Peyer's patch (tissue), 4 donors: ENCODE measurements around the gene HSPH1. TPM values are rescaled to one million over a fixed set of nuclear protein-coding genes. Genes with fewer than 3 reads are reported as not detected.

Experiments
- DNase-seq, 3 donors: peaks; one replicate each; pipeline ENCODE4 v3.0.0-alpha.2; 2017 to 2019
- H3K27ac ChIP-seq, 4 donors: fragments of 200-600 bp; sonication (generic); one replicate each; pipeline ENCODE4 v1.5.1; 2016 to 2019
- H3K27me3 ChIP-seq, 2 donors: fragments of 200-600 bp; sonication (generic); one replicate each; pipeline ENCODE4 v1.5.1; 2019
- H3K36me3 ChIP-seq, 3 donors: fragments of 200-600 bp; sonication (generic); one replicate each; pipeline ENCODE4 v1.5.1; 2016 to 2019
- H3K4me1 ChIP-seq, 4 donors: fragments of 200-600 bp; sonication (generic); one replicate each; pipeline ENCODE4 v1.5.1; 2016 to 2019
- H3K4me3 ChIP-seq, 4 donors: fragments of 200-600 bp; sonication (generic); 1 replicate in 3 of 4; 2 replicates in 1 of 4; pipeline ENCODE4 v1.5.1; 2016 to 2019; ENCODE audit warnings: mild to moderate bottlenecking in 1 of 4
- H3K9me3 ChIP-seq, 4 donors: fragments of 200-600 bp; sonication (generic); one replicate each; pipeline ENCODE4 v1.5.1; 2016 to 2019; ENCODE audit warnings: mild to moderate bottlenecking in 1 of 4
- CTCF ChIP-seq, 6 experiments: fragments of 450-650 bp in 4 of 6; fragments of 200-600 bp in 2 of 6; sonication (generic) in 1 of 6; IDR thresholded peaks; one replicate each; pipeline ENCODE4 v1.5.1; 2017 to 2019; ENCODE audit warnings: antibody characterized with exemption in 6 of 6, mild to moderate bottlenecking in 3 of 6, moderate library complexity in 1 of 6
- POLR2A ChIP-seq, 2 donors: fragments of 450-650 bp; IDR thresholded peaks; one replicate each; pipeline ENCODE4 v1.5.1; 2017; ENCODE audit warnings: antibody characterized with exemption in 2 of 2, mild to moderate bottlenecking in 2 of 2, moderate library complexity in 2 of 2
- total RNA-seq, 4 donors: library from RNA; depleted of rRNA; stranded (reverse); fragments of >200 nt; gene quantifications; one replicate each; pipeline ENCODE4 v1.1.0, GENCODE V29; 2016

HSPH1 gene
- total RNA-seq, 4 donors from 2014 or later: 16.9 to 66.8 (median 27.5) TPM

DNA sequence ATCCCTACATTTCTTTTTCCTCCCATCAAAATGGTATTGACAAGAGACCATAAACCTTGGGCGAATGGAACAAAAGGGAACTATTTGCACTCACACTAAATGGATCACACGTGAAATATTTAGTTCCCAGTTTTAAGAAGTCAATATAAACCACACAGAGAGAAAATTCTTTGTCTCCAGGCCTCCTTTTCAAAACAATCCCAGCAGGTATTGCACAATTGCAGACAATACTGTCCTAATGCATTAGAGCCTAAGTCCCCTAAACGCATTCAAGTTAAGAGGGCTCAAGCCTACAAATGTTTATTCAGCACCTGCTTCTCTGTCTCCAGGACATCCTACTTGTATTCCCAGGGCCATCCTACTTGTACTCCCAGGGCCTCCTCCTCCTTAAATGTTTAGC lies 36.8 kb upstream of the HSPH1 start:
- TF ChIP-seq POLR2A (IDR thresholded peaks at IDR 0.05) (no peak), CTCF (IDR thresholded peaks at IDR 0.05) (no peak)
- Histone ChIP-seq H3K4me3 (no peak overlapping the region), H3K36me3 (no peaks in the 10 kb centered on the region), H3K4me1 (peaks cover 0 to 7% (median 3%) of the 10 kb centered on the region in 4 donors), H3K27me3 (no peaks in the 10 kb centered on the region), H3K9me3 (no peaks in the 10 kb centered on the region), H3K27ac (no peak overlapping the region)
- DNase-seq: no peak

- Histone ChIP-seq H3K9me3 (no peaks in the 10 kb centered on the region), H3K27me3 (no peaks in the 10 kb centered on the region), H3K4me1 (peaks cover 0 to 7% (median 3%) of the 10 kb centered on the region in 4 donors), H3K36me3 (no peaks in the 10 kb centered on the region), H3K27ac (no peak overlapping the region), H3K4me3 (no peak overlapping the region)
- no peak for DNase-seq
- no peak for TF ChIP-seq POLR2A (IDR thresholded peaks at IDR 0.05)
- no peak for TF ChIP-seq CTCF (IDR thresholded peaks at IDR 0.05)
Measured at GRCh38 chr13:31196992-31197391, 35.3 kb upstream of the HSPH1 start.

- H3K9me3 ChIP-seq: no peaks in the 10 kb centered on the region
- DNase-seq: no peak
- H3K27ac ChIP-seq: no peak overlapping the region
- no peaks in the 10 kb centered on the region for H3K36me3 ChIP-seq
- H3K4me3 ChIP-seq: no peak overlapping the region
- TF ChIP-seq CTCF (IDR thresholded peaks at IDR 0.05) (no peak), POLR2A (IDR thresholded peaks at IDR 0.05) (no peak)
- no peaks in the 10 kb centered on the region for H3K4me1 ChIP-seq
- no peaks in the 10 kb centered on the region for H3K27me3 ChIP-seq
Measured at GRCh38 chr13:31195616-31196015, 33.9 kb upstream of the HSPH1 start.

DNA sequence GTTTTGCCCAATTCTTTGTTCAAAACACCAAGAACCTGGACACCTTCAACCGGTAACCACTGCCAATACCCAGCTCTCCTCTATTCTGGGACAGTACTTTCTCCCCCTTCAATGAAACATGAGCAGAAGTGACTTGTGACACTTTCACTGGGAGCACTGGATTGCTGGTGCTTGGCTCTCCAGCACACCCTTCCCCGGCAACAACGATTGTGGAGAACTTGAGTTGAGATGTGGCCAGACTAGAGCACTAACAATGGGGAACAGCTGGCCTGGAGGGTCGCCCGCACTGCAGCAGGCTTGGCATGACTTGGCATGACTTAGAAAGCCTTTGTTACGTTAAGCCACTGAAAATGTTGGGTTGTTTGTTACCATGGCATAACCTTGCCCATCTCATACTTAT lies 30.6 kb upstream of the HSPH1 start:
- Histone ChIP-seq H3K4me3 (no peak overlapping the region), H3K27ac (no peak overlapping the region), H3K4me1 (no peaks in the 10 kb centered on the region), H3K9me3 (no peaks in the 10 kb centered on the region), H3K27me3 (no peaks in the 10 kb centered on the region), H3K36me3 (no peaks in the 10 kb centered on the region)
- TF ChIP-seq POLR2A (IDR thresholded peaks at IDR 0.05) (no peak), CTCF (IDR thresholded peaks at IDR 0.05) (no peak)
- DNase-seq: no peak

DNA sequence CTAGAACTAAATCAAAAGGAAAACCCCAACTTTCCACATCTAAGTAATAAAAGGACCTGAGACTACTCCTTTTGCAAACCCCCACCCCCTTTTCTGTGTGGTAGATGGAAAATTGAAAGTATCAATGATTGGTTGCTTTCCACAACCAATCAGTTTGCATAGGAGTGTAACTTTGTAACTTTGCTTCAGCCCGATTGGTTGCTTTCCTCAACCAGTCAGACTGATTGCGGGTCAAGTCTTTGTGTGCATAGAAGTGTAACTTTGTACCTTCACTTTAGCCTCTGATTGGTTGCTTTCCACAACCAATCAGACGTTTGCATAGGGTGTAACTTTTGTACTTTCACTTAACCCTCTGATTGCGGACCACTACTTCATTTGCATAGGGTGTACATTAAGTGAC lies 30.0 kb upstream of the HSPH1 start:
- Histone ChIP-seq H3K4me3 (no peak overlapping the region), H3K27me3 (no peaks in the 10 kb centered on the region), H3K36me3 (no peaks in the 10 kb centered on the region), H3K9me3 (no peaks in the 10 kb centered on the region), H3K4me1 (no peaks in the 10 kb centered on the region), H3K27ac (no peak overlapping the region)
- no peak for TF ChIP-seq CTCF (IDR thresholded peaks at IDR 0.05)
- TF ChIP-seq POLR2A (IDR thresholded peaks at IDR 0.05): no peak
- no peak for DNase-seq

- DNase-seq: no peak
Measured at GRCh38 chr13:31184981-31185645, 23.4 kb upstream of the HSPH1 start.

More at GRCh38 chr13:31184981-31185645, 23.4 kb upstream of the HSPH1 start:
- Histone ChIP-seq H3K9me3 (no peaks in the 10 kb centered on the region), H3K36me3 (no peaks in the 10 kb centered on the region), H3K27ac (no peak overlapping the region), H3K27me3 (no peaks in the 10 kb centered on the region), H3K4me3 (no peak overlapping the region), H3K4me1 (no peaks in the 10 kb centered on the region)
- TF ChIP-seq CTCF (IDR thresholded peaks at IDR 0.05) (no peak), POLR2A (IDR thresholded peaks at IDR 0.05) (no peak)
